ENCODE data around the gene DNAH7. TPM values are rescaled to one million over a fixed set of nuclear protein-coding genes. Genes with fewer than 3 reads are reported as not detected.
A peak's percentile ranks its signal among the peaks of the same experiment; 100 is the strongest.
"Not testable (repeated sequence)": the region's sequence is repeated elsewhere in the genome, so short reads cannot be mapped to it uniquely, and the experiment has no call there.

Gene DNAH7
- total RNA-seq, 1 donor from 2014 or later, result 2.0 TPM

GRCh38 chr2:195967336-195967735 lies 101.3 kb downstream of the DNAH7 start:
- no peak for DNase-seq

GRCh38 chr2:195961873-195962272 lies 106.8 kb downstream of the DNAH7 start:
- DNase-seq, result no peak

- no peak for DNase-seq
Measured at GRCh38 chr2:195959341-195959740, 109.3 kb downstream of the DNAH7 start.

GRCh38 chr2:195956725-195957124 lies 111.9 kb downstream of the DNAH7 start:
- DNase-seq, result no peak

- DNase-seq, result no peak
Measured at GRCh38 chr2:195945056-195945455, 123.6 kb downstream of the DNAH7 start.

GRCh38 chr2:195937176-195937575 lies 131.5 kb downstream of the DNAH7 start:
- DNase-seq, result no peak

- DNase-seq, result no peak
Measured at GRCh38 chr2:195934484-195934883, 134.2 kb downstream of the DNAH7 start.

- DNase-seq, result no peak
Measured at GRCh38 chr2:195929531-195929930, 139.1 kb downstream of the DNAH7 start.

- DNase-seq, result no peak
Measured at GRCh38 chr2:195925120-195925519, 143.5 kb downstream of the DNAH7 start.

GRCh38 chr2:195923889-195924288 lies 144.7 kb downstream of the DNAH7 start:
- no peak for DNase-seq

- not testable (repeated sequence) for DNase-seq
Measured at GRCh38 chr2:195917021-195917600, 151.5 kb downstream of the DNAH7 start.

- DNase-seq, result no peak
Measured at GRCh38 chr2:195912079-195912478, 156.6 kb downstream of the DNAH7 start.

- no peak for DNase-seq
Measured at GRCh38 chr2:195910570-195910969, 158.1 kb downstream of the DNAH7 start.

- no peak for DNase-seq
Measured at GRCh38 chr2:195909926-195910325, 158.7 kb downstream of the DNAH7 start.

- DNase-seq, result no peak
Measured at GRCh38 chr2:195907474-195907873, 161.2 kb downstream of the DNAH7 start.

- DNase-seq, result no peak
Measured at GRCh38 chr2:195903956-195904355, 164.7 kb downstream of the DNAH7 start.

- DNase-seq, result no peak
Measured at GRCh38 chr2:195902857-195903256, 165.8 kb downstream of the DNAH7 start.

GRCh38 chr2:195899226-195899625 lies 169.4 kb downstream of the DNAH7 start:
- no peak for DNase-seq

GRCh38 chr2:195898505-195899191 lies 170.0 kb downstream of the DNAH7 start:
- DNase-seq, result peak; percentile 77

GRCh38 chr2:195891081-195891480 lies 177.6 kb downstream of the DNAH7 start:
- no peak for DNase-seq

GRCh38 chr2:195879153-195879552 lies 189.5 kb downstream of the DNAH7 start:
- DNase-seq, result no peak

GRCh38 chr2:195871326-195871725 lies 197.3 kb downstream of the DNAH7 start:
- DNase-seq, result no peak

- no peak for DNase-seq
Measured at GRCh38 chr2:195864316-195864715, 204.3 kb downstream of the DNAH7 start.

GRCh38 chr2:195863564-195863963 lies 205.1 kb downstream of the DNAH7 start:
- DNase-seq, result no peak
